ENCODE data around the gene ABCC6. TPM values are rescaled to one million over a fixed set of nuclear protein-coding genes. Genes with fewer than 3 reads are reported as not detected.

The ABCC6 gene
- polyA plus RNA-seq, 3 donors: 6.1 to 16.5 (median 14.7) TPM

DNA sequence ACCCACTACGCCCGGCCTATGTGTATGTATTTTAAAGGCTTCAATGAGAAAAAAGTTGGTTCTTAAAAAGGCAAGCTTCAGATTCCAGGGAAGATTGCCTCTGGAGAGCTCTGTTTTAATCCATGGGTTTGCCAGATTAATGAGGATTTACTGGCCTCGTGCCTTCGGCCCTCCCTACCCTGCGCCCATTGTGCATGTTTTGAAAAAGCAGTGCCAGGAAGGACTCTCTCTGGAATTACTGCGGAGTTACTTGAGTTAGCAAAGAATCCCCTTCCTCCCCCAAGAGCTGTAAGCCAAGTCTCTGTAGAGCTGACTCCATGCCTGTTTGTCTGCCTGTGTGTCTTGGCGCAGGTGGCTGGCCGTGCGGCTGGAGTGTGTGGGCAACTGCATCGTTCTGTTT lies 98.9 kb downstream of the ABCC6 start:
- TF ChIP-seq, protein P1, sequence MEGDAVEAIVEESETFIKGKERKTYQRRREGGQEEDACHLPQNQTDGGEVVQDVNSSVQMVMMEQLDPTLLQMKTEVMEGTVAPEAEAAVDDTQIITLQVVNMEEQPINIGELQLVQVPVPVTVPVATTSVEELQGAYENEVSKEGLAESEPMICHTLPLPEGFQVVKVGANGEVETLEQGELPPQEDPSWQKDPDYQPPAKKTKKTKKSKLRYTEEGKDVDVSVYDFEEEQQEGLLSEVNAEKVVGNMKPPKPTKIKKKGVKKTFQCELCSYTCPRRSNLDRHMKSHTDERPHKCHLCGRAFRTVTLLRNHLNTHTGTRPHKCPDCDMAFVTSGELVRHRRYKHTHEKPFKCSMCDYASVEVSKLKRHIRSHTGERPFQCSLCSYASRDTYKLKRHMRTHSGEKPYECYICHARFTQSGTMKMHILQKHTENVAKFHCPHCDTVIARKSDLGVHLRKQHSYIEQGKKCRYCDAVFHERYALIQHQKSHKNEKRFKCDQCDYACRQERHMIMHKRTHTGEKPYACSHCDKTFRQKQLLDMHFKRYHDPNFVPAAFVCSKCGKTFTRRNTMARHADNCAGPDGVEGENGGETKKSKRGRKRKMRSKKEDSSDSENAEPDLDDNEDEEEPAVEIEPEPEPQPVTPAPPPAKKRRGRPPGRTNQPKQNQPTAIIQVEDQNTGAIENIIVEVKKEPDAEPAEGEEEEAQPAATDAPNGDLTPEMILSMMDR (IDR thresholded peaks at IDR 0.05): no peak
- no peak for DNase-seq
- H3K9ac ChIP-seq (ENCODE audit: insufficient read depth, low read length, poor library complexity, severe bottlenecking): no peak overlapping the region
- Mint-ChIP-seq H3K36me3 (peaks cover 73 to 89% of the 10 kb centered on the region in 2 donors), H3K27me3 (ENCODE audit: low read depth in 3 of 3) (peaks cover 0 to 2% (median 1%) of the 10 kb centered on the region in 3 donors), H3K9me3 (peaks cover 8 to 18% (median 12%) of the 10 kb centered on the region in 7 donors), H3K4me3 (no peak overlapping the region), H3K4me1 (peaks cover 11% of the 10 kb centered on the region), H3K27ac (peak overlapping the region in 1 of 7 donors; percentile 43)
- peaks cover 27% of the 10 kb centered on the region for H4K20me1 ChIP-seq (ENCODE audit: insufficient read depth, low read length)
- no peaks in the 10 kb centered on the region for H3K27me3 ChIP-seq (ENCODE audit: control insufficient read depth in 2 of 2, insufficient read depth in 2 of 2, low read length in 2 of 2)
- H3K4me1 ChIP-seq (ENCODE audit: control insufficient read depth in 1 of 2, insufficient read depth in 2 of 2, low read length in 2 of 2): no peaks in the 10 kb centered on the region
- H3K4me3 ChIP-seq (replicated peaks in 1 of 3; ENCODE audit: low read depth in 2 of 3, low read length in 3 of 3): no peak overlapping the region
- no peaks in the 10 kb centered on the region for H3K79me2 ChIP-seq (ENCODE audit: insufficient read depth, low read length)
- no peak overlapping the region for H3K4me2 ChIP-seq (replicated peaks; ENCODE audit: extremely low read depth, low read length, poor library complexity, severe bottlenecking)
- no peak overlapping the region for H2AFZ ChIP-seq (ENCODE audit: insufficient read depth, low read depth, low read length, poor library complexity, severe bottlenecking)
- 96% methylated on average over 8 of the region's 10 CpGs for WGBS (ENCODE audit: insufficient coverage)
- H3K27ac ChIP-seq (ENCODE audit: low read depth in 1 of 2, low read length in 2 of 2): no peak overlapping the region
- H3K9me3 ChIP-seq (replicated peaks in 1 of 2; ENCODE audit: control insufficient read depth in 1 of 2, insufficient read depth in 1 of 2, low read length in 2 of 2): peaks cover 10% of the 10 kb centered on the region in 2 donors
- intact Hi-C loops (cut with micrococcal nuclease): no loop called here
- peaks cover 52 to 96% of the 10 kb centered on the region in 2 donors for H3K36me3 ChIP-seq (replicated peaks in 1 of 2; ENCODE audit: control insufficient read depth in 1 of 2, insufficient read depth in 2 of 2, low read length in 2 of 2)

DNA sequence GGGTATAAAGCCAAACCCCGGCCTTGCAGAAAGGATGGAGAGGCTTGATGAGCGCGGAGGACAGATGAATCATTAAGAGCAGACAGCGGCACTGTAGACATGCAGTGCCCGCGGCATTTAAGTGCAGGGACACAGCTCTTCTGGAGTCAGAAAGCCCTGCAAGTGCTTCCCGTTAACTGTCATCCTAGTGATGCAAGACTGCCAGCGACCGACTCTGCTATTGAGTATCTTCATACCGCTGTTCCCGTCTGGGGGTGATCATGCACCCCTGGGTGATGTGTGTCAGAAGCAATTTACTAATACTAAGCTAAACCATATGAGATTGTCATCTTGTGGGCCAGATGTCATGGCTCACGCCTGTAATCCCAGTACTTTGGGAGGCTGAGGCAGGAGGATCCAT lies 101.0 kb downstream of the ABCC6 start:
- Mint-ChIP-seq H3K27me3 (ENCODE audit: low read depth in 3 of 3) (peaks cover 0 to 3% (median 2%) of the 10 kb centered on the region in 3 donors), H3K9me3 (peaks cover 17 to 31% (median 25%) of the 10 kb centered on the region in 7 donors), H3K27ac (peak overlapping the region in 1 of 7 donors; percentile 75), H3K4me3 (no peak overlapping the region), H3K36me3 (peaks cover 84 to 92% of the 10 kb centered on the region in 2 donors), H3K4me1 (peaks cover 12% of the 10 kb centered on the region)
- peaks cover 22 to 23% of the 10 kb centered on the region in 2 donors for H3K9me3 ChIP-seq (replicated peaks in 1 of 2; ENCODE audit: control insufficient read depth in 1 of 2, insufficient read depth in 1 of 2, low read length in 2 of 2)
- no peaks in the 10 kb centered on the region for H3K27me3 ChIP-seq (ENCODE audit: control insufficient read depth in 2 of 2, insufficient read depth in 2 of 2, low read length in 2 of 2)
- no peak overlapping the region for H3K4me2 ChIP-seq (replicated peaks; ENCODE audit: extremely low read depth, low read length, poor library complexity, severe bottlenecking)
- no peaks in the 10 kb centered on the region for H3K4me1 ChIP-seq (ENCODE audit: control insufficient read depth in 1 of 2, insufficient read depth in 2 of 2, low read length in 2 of 2)
- H3K4me3 ChIP-seq (replicated peaks in 1 of 3; ENCODE audit: low read depth in 2 of 3, low read length in 3 of 3): no peak overlapping the region
- H4K20me1 ChIP-seq (ENCODE audit: insufficient read depth, low read length): peaks cover 26% of the 10 kb centered on the region
- peaks cover 61 to 99% of the 10 kb centered on the region in 2 donors for H3K36me3 ChIP-seq (replicated peaks in 1 of 2; ENCODE audit: control insufficient read depth in 1 of 2, insufficient read depth in 2 of 2, low read length in 2 of 2)
- no peak overlapping the region for H3K27ac ChIP-seq (ENCODE audit: low read depth in 1 of 2, low read length in 2 of 2)
- 98% methylated on average over 7 of the region's 12 CpGs for WGBS (ENCODE audit: insufficient coverage)
- TF ChIP-seq, protein P1 (IDR thresholded peaks at IDR 0.05): no peak
- no peak for DNase-seq
- no peak overlapping the region for H2AFZ ChIP-seq (ENCODE audit: insufficient read depth, low read depth, low read length, poor library complexity, severe bottlenecking)
- H3K9ac ChIP-seq (ENCODE audit: insufficient read depth, low read length, poor library complexity, severe bottlenecking): no peak overlapping the region
- H3K79me2 ChIP-seq (ENCODE audit: insufficient read depth, low read length): no peaks in the 10 kb centered on the region
- intact Hi-C loops (cut with micrococcal nuclease): no loop called here

Data from CD14-positive monocyte (primary cell).